ENCODE measurements around the gene RAC2.

GRCh38 chr22:37239336-37240239 is 4.5 kb downstream of the RAC2 start:
- no peak for TF ChIP-seq CTCF (IDR thresholded peaks at IDR 0.05; ENCODE audit: low read length)
- no peak for TF ChIP-seq EZH2 (IDR thresholded peaks at IDR 0.05; ENCODE audit: borderline replicate concordance, low read length)
